ENCODE measurements around the gene TRIM58.

Gene TRIM58

DNA sequence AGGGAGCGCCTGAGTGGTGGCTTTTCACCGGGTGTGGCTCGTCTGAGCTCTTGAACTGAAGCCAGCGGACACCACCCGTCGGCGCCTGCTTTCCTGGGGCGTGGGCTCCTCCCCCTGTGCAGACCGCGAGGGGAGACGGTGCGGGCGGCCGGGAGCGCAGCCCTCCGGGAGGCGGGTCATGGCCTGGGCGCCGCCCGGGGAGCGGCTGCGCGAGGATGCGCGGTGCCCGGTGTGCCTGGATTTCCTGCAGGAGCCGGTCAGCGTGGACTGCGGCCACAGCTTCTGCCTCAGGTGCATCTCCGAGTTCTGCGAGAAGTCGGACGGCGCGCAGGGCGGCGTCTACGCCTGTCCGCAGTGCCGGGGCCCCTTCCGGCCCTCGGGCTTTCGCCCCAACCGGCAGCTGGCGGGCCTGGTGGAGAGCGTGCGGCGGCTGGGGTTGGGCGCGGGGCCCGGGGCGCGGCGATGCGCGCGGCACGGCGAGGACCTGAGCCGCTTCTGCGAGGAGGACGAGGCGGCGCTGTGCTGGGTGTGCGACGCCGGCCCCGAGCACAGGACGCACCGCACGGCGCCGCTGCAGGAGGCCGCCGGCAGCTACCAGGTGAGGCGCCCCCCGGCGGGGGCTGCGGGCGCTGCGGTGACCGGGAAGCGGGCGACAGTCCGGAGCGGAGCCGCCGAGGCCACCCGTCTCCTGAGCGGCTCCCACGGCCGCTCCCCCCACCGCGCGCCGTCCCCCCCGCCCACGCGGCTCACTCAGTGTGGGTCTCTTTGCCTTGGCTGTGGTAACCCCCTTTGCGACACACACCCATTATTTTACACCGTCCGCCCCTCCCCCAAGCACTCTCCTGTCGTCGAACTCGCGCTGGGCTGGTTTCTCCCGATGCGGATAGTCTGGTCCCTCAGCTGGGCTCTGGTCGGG, at the start of gene TRIM58:
TSS of gene TRIM58 (plus strand) at position 119 of the 916 bp plus-strand sequence. CDS start at position 179, 60 bp downstream.
- DNase-seq (ENCODE audit: low spot score), result no peak

- no peak for DNase-seq (ENCODE audit: low spot score)
These were observed 44.4 kb upstream of the TRIM58 start for GRCh38 chr1:247812637-247813036.

GRCh38 chr1:247822060-247822459, 34.9 kb upstream of the TRIM58 start:
- no peak for DNase-seq (ENCODE audit: low spot score)

DNA sequence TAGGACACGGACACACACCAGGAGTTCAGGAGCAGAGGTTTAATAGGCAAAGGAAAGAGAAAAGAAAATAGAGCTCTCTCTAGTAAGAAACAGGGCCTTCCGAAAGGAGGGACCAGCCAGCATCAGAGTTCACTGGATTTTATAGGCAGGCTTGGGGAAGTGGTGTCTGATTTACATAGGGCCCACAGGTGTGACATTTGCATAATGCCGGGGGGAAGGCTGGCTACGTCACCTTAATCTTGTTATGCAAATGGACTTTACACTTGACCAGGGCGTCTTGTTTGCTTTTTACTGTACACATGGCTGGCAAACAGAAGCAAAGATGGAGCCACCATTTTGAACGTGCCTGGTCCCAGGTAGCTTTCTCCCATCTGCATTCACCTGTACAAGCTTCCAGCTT, 33.0 kb upstream of the TRIM58 start, which contains the start of gene OR14A16:
TSS of gene OR14A16 (minus strand) at position 97 of the 400 bp plus-strand sequence. CDS start 8,390 bp downstream, outside the sequence.
- peak; percentile 27 for DNase-seq (ENCODE audit: low spot score)

DNA sequence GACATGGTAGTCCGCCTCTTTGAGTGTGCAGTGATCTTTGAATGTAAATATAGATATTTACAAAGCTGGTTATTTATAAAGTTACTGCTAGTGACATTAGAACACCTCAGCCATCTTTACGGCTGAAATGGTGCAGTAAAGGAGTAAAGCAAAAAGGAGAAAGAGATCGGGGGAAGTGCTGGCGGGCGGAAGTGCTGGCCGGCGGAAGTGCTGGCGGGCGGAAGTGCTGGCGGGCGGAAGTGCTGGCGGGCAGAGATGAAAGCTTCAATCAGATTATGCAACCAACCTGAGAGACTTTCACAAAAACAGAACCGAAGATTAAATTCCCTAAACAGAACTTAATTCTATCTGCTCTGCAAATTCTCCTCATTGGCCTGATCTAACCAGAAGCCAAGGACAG, 31.6 kb upstream of the TRIM58 start:
- DNase-seq (ENCODE audit: low spot score), result no peak

DNA sequence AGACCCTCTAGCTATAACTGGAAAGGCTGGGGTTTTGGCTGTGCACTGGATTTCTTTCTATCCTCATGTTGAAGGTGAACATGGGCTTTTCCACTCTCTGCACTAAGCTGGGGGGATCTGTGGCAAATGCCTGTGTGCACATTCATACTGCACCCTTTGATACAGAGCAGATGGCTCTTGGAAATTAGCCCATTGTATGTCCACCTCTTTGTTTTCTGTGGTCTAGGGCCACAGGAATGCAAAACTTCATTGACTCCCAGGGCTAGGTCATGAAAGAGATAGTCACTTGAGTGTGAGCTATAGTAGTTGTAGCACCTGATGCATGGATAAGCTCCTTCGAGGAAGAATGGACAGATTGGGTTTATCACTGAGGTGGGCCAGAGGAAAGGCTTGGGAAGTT, 27.3 kb upstream of the TRIM58 start:
- DNase-seq (ENCODE audit: low spot score), result no peak

DNA sequence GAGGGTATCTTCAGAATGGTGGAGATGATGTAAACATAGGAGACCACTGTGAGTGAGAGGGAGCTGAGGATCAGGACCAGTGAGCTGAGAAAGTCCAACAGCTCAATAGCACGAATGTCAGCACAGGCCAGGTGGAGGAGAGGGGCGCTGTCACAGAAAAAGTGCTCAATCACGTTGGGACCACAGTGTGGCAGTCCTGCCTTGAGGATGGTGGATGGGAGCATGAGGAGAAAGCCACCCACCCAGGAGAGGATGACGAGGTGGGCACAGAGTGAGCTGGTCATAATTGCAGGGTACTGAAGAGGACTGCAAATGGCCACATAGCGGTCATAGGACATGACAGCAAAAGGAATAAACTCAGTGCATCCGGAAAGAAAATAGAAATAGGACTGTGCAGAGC, 23.4 kb upstream of the TRIM58 start:
- DNase-seq (ENCODE audit: low spot score), result no peak

DNA sequence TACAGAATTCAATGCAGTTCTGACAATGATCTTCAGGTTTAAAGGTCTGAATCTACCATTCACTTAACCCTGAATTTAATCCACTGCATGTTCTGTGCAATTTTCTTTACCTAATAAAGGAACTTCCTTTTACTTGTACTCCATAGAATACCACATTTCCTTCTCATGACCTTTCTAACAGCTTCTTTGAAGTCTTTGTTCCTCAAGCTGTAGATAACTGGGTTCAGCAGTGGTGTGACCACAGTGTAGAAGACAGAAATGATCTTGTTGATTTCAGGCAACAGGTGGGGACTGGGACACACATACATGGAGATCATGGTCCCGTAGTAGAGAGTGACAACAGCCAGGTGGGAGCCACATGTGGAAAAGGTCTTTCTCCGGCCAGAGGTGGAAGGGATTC, 16.2 kb upstream of the TRIM58 start:
- DNase-seq (ENCODE audit: low spot score), result no peak

DNA sequence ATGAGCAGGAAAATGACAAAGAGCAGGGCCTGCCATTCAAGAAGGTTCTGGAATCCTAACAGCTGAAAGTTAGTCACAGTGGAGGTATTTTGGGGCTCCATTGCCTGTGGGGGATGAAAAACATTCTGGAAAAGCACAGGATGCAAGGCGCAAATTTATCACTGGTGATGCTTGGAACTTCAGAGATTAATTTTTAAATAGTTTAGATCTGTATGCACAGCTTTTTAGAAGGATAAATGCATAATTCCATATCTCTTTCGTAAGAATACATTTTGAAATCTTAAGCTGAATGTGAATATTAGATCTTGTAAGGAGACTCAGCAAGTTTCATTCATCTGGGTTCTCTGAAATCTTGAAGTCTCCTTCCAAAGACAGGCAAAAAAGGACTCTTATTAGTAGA, 15.2 kb upstream of the TRIM58 start, which contains the start of gene OR11L1:
TSS of gene OR11L1 (minus strand) at position 101 of the 400 bp plus-strand sequence. CDS start at position 101, 0 bp downstream.
- DNase-seq (ENCODE audit: low spot score), result no peak

DNA sequence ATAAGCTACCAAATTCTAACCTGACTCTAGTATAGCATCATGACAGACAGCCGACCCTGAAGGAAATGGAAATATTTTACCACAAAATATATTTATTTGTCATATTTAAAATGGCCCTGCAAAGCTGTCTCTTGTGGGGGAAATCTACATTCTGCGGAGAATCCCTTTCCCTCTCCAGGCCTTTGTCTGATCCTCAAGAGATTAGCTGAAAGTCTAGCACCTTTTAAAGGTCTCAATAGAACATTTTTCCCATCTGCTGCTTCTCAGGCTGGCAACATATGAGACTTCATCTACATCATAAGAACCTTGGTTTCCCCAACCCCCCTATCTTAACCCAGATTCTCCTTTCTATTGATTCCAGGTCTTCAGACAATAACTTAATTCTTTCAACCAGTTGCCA, 13.6 kb upstream of the TRIM58 start:
- no peak for DNase-seq (ENCODE audit: low spot score)

DNA sequence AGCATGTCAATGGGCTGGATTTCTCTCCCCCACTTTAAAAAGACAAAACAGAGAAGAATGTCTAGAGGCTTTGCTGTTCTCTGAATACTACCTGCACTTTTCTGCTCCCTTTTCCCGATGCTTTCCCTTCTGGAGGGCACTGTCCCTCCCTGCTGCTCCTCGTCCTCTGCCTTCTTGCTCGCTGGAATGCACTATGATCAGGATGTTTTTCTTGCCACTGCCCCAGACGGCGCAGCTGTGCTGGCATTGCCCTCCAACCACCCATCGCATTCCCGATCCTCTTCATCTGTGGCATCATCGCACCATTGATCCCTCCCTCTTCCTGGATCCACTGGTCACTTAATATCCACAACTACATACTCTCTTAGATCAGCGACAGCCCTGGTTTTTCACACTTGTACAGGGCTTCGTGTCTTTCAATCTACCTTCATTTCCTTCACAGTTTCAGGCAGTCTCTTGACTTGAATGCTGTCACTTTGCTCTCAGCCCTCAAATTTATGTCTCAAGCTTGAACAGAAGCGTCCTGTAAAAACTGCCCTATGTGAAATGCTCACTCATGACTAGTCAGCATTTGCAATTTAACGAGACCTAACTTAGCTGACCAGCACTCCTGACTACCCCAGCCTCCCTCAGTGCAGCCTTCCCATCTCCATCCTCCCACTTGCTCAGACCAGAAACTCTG, 11.8 kb upstream of the TRIM58 start:
- no peak for DNase-seq (ENCODE audit: low spot score)

DNA sequence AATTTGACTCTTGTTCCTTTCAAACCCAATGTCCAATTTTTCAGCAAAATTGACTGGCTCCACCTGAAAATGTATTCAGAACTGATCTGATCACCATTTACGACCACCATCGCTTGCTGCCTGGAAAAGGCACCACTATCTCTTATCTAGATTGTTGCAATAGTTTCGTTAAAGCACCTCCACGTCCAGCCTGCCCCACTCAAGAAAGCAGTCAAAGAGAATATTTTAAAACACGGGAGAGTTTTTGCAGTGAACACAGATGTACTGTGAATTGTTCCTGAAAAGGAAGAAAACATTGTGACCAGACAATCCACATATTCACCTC, 11.3 kb upstream of the TRIM58 start:
- DNase-seq (ENCODE audit: low spot score), result no peak

DNA sequence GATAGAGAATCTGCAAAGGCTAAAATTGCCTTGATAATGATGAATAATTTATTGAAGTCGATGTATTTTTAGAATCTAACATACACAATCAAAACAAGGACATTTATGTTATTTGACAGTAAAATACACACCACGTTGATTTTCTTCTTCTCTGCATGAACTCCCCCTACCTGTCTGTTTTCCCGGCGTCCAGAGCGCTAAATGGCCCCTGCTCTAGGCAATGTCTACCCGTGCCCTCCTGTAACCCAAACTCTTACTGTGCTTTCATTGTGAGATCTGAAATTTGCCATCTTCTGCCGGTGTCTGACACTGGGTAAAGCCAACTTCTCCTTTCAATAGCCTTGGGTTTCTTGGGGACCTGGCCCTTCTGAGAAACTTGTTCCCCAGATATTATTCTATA, 8.6 kb upstream of the TRIM58 start:
- no peak for DNase-seq (ENCODE audit: low spot score)

- no peak for DNase-seq (ENCODE audit: low spot score)
These were observed 7.4 kb upstream of the TRIM58 start for GRCh38 chr1:247849616-247850015.

GRCh38 chr1:247854899-247855545, 2.0 kb upstream of the TRIM58 start:
- no peak for DNase-seq (ENCODE audit: low spot score)

GRCh38 chr1:247855911-247856310, 1.1 kb upstream of the TRIM58 start:
- no peak for DNase-seq (ENCODE audit: low spot score)

DNA sequence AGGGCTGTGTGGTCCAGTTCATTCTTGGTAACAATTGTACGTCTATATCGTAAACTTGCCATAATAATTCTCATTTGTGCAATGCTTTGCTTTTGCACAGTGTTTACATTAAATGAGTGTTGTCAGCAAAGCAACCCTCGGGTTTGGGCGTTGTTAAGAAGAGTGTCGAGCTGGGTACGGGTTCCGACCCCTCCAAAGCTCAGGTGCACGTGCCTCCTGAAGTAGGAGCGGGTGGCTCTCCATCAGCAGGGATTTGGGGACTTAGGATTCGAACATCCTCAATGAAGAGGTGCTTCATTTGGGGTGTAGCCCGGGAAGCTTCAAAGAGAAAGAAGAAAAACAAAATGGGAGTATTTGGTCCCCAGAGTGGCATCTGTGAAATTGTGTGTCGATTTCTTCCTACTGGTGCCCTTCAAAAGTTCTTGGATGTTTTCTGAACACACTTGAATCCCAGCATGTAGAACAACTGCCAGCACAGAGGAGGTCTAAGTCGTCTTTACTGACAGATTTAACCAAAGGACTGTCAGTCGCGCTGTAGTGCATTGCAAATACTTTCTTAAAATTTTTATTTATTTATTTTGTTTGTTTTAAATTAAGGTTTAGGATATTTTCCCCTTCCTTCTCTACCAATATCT, 1.1 kb downstream of the TRIM58 start:
- no peak for DNase-seq (ENCODE audit: low spot score)

GRCh38 chr1:247862756-247863155, 5.8 kb downstream of the TRIM58 start:
- DNase-seq (ENCODE audit: low spot score), result no peak

DNA sequence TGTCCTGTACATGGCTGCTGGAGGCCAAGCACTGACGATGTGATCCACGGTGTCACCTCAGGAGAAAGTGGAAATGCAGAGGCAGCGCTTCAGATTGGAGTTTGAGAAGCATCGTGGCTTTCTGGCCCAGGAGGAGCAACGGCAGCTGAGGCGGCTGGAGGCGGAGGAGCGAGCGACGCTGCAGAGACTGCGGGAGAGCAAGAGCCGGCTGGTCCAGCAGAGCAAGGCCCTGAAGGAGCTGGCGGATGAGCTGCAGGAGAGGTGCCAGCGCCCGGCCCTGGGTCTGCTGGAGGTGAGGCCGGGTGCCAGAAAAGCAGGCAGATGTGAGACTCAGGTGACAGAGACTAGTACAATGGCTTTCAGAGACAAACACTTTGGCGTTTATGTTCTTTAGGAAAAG, 7.7 kb downstream of the TRIM58 start:
- no peak for DNase-seq (ENCODE audit: low spot score)

DNA sequence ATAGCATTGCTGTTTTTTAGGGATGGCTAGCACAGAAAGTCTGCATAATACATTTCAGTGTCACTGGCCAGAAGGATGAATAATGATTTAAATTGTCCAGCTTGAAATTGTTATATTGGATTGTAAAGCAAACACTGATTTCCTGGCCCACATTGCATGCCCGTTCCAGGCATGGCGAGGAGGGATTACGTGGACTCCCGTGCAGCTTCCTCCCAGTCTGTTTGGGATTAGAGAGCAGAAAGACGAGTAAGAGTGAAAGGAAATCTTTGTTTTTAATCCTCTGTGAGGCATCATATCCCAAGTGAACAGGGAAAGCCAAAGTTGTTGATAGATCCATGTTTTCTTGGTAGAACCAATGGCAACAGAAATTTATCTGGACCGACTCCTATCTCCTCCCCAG, 8.4 kb downstream of the TRIM58 start:
- no peak for DNase-seq (ENCODE audit: low spot score)

DNA sequence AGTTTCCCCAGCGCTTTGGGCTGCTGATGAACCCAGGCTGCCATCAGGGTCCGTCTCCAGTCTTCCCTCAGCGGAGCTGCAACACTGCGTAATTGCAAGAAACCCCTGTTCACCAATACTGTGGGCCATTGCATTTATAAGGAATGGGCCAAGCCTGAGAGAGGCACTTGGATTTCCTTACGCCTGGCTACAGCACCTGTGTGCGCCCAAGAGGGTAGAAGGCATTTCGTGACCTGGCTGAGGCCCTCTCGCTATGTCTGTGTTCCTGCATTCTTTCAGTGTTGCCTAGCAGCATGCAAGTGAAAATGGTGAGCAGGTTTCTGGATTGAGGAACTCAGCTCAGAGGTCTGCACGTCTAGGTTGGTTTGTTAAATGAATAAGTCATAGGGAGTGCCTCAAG, 26.4 kb downstream of the TRIM58 start:
- DNase-seq (ENCODE audit: low spot score), result no peak

GRCh38 chr1:247884797-247885413, 27.9 kb downstream of the TRIM58 start:
- DNase-seq (ENCODE audit: low spot score), result no peak
